ENCODE measurements around the gene VWDE.

Gene VWDE

DNA sequence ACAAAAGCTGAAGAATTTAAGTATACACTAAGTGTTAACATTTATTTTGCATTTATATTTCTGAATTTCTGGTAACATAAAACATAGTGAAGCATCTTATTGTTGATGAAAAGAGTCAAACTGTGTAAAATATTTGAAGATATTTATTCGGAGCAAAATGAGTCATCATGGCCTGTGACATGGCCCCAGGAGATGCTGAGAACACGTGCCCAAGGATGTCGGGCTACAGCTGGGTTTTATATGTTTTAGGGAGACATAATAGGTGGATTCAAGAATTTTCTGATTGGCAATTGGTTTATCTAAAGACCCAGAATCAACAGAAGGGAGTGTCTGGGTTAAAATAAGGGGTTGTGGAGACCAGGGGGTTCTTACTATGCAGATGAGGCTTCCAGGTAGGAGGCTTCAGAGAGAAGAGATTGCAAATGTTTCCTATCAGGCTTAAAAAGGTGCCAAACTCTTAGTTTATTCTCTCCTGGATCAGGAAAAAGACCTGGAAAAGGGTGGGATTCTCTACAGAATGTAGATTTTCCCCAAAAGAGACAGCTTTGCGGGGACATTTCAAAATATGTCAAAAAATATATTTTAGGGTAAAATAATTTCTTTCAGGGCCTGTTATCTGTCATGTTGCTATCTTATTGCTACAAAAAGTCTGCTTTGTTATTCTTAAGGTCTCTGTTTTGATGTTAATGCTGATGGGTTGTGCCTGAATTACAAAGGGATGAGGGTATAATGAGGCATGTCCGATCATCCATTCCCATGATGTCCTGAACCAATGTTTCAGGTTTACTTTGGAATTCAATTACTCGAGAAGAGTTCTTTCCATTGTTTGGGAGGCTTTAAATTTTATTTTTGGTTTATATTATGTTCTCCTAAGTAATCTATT, 74.5 kb downstream of the VWDE start:
- DNase-seq (ENCODE audit: low read depth in 2 of 2): no peak

DNA sequence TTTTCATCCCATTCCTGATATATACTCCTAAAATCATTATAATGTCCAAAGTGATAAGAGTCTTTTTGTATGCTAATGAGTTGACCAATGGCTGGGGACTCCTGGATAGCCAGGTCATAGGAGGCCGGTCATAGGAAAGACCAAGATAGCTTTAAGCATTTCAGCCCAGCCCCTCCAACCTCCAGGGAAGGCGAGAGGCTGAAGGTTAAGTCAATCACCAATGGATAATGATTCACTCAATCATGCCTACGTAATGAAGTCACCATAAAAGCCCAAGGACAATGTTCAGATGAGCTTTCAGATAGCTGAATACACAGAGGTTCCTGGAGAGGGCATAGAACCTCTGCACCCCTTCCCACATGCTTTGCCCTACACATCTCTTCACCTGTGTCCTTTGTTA, 75.7 kb downstream of the VWDE start:
- no peak for DNase-seq (ENCODE audit: low read depth in 2 of 2)

DNA sequence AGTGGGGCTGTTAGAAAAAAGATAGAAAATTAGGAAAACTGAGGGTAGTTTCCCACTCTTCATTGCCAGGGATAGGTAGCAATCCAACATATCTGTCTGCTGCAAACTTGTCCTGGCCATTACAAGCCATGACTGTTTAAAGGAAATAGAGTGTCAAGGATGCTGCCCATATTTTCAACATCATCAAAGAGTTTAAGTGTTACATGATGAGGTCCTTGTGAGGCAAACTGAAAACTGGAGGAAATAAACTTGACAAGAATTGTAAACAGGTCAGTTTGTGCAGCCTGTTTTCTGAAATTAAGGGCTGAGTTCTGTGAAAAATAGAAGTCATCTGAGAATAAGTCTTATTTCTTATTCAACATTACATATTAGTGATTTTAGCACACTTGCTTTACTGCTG, 78.0 kb downstream of the VWDE start:
- DNase-seq (ENCODE audit: low read depth in 2 of 2): no peak

DNA sequence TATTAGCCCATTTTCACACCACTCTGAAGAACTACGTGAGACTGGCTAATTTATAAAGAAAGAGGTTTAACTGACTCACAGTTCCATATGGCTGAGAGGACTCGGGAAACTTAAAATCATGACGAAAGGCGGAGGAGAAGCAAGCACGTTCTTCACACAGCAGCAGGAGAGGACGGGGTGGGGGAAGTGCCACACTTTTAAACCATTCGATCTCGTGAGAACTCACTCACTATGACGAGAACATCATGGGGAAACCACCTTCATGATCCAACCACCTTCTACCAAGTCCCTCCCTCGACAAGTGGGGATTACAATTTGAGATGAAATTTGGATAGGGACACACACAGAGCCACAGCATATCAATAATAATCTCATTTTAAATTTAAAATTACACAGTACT, 80.2 kb downstream of the VWDE start:
- DNase-seq (ENCODE audit: low read depth in 2 of 2): no peak

DNA sequence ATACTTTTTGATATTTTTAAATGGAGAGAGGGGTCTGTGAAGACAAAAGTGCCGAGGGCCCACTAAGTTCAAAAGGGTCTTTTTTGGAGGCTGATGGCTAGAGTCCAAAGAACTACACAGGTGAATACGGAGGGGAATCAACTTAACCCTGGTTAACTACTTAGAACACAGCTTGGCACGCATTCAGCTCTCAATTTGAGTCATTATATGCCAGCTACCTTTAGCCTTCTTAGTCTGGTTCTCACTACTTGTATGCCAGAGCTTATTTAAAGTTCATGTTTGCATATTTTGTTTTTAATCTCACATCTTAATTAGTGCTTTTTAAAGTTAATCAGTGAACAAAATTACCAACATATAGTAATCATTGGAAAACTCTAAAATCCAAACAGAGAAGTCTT, 80.8 kb downstream of the VWDE start:
- DNase-seq (ENCODE audit: low read depth in 2 of 2): no peak

DNA sequence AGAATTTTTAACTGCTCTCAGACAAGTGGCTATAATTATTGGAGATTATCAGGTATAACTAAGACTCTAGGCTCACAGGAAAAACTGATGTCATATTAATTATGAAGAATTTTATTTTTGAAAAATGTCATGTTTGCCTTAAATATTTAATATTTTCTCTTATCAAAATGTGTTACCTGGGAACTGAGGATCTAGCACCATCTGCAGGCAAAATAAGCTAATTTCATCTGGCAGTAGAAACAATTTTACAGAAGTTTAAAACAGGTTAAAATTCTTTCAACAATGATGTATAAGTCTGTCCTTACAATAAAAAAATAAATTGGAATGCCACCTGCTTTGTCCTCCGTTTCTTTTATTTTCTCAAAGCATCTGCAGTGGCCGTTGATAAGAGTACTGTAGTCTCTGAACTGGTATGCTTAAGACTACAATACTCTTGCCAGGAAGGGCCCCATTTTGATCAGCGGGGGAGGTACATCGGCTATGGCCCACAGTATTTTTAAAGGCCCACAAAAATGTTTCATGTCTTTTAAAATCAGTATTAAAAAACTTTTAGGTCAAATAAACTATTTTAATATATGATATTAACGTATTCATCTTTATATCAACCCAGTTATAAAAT, 81.3 kb downstream of the VWDE start:
- DNase-seq (ENCODE audit: low read depth in 2 of 2): no peak

DNA sequence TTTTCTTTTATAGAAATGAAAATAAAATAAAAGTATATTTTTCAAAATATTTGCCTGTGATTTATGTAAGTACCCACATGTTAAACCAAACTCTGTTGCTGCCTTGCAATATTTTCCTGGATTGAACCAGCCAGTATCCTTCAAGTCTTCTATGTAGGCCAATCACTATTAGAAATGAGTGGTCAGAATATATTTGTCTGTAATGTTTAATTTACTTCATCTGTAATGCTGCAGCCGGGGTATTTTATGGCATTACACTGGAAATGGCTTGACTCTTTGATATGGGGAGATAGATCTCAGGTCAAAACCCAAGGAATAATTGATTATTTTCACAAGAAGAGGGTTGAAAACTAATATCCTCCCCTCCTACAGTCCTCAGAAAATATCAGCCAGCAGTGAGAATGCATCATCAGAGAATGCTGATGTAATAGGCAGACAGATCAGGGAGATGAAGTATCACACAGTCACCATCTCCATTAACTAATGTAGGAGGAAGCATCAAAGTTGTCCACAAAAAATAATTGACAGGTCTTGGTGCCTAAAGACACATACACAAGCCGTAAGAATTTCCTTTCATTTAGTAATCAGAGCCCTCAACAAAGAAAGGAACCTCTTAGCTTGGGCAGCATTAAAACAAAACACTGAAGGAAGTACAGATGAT, 82.5 kb downstream of the VWDE start:
- DNase-seq (ENCODE audit: low read depth in 2 of 2): no peak

DNA sequence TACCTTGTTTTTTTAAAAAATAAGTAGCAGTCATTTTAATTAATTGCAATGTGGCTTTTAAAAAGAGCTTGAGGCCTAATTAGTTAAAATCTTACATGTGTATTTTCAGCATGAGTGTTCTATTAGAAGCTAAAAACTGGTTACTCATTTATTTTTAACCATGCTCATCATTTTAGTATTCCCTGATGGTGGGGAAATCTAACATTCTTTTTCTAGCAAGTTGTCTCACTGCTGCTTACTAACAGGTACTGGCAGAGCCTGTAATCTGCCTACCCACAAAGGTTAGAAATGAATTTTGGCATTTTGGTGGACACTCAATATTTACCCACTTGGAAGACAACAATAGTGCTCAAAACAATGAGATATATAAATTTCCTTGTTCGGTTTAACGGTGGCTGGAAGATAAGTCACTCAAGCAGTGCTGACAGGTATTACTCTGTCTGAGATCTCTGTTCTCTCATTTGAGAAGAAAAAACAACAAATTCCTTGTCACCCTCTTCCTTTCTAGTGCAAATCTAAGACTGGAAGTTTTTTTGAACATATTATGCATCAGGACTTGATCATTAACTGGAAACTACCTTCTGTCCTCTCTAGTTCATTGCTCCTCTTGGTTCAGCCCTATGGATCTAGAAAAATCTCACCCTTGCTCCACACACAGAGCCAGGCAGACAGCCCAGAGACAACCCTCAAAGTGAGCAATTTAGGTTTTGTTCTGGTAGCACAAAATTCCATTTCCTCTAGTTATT, 83.3 kb downstream of the VWDE start:
- no peak for DNase-seq (ENCODE audit: low read depth in 2 of 2)

DNA sequence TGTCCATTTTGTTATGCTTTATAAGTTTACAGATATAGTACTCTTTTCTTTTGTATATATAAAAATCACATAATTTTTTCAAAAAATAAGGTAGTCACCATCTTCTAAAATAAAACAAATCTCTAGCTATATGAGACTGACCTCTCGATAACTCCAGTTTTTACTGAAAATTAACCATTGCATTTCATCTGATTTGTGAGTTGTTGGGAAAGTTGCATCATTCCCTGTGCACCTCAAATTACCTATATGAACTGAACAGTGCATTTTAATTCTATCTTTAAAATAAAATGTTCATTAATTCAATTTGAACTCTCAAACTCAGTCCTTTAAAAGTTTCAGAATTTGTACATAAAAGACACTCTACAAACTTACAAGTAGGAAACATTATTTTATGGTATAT, 86.0 kb downstream of the VWDE start:
- DNase-seq (ENCODE audit: low read depth in 2 of 2): no peak

DNA sequence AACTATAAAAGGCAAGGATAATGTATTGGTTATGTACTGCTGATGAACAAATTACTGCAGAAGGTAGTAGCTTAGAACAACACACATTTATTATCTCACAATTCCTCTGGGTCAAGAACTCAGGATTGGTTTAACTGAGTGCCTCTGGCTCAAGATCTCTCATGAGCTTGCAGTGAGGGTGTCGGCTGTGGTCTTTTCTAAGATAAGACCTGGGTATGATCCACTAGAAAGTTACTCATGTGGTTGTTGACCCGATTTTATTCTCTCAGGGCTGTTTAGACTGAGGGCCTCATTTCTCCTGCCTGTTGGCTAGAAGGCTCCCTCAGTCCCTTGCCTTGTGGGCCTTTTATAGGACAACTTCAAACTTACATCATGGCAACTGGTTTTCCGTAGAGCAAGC, 86.7 kb downstream of the VWDE start:
- no peak for DNase-seq (ENCODE audit: low read depth in 2 of 2)

DNA sequence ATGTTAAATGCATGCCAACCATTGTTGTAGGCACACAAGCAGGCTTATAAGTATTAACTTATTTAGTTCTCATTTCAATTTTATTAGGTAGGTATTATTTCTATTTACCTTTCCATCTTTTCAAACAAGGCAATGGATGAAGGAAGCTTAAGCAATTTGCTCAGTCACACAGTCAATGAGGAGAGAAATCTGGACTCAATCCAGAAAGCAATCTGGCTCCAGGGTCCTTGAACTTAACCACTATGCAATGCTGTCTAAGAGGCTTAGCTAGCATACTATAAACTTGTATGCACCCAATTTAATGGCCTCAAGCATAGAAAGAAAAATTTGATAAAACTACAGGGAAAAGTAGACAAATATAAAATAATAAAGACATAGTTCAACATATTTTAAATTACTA, 88.6 kb downstream of the VWDE start:
- no peak for DNase-seq (ENCODE audit: low read depth in 2 of 2)

DNA sequence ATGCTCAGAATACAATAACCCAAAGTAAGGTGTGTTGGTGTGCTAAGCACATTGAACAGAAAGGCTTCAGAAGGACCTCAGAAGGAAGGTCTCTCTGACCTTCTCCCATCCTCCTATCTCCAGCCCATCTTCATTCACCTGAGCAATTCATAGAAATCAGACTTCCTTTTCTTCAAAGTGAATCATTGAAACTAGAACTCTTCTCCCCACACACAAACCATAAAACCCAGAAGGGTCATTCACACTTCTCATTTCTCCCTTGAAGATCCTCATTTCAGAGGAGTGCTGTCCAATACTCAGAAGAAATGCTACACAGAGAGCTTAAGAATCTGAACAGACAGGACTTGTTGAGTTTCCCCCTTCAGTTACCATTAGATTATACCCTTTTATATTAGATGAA, 89.5 kb downstream of the VWDE start:
- DNase-seq (ENCODE audit: low read depth in 2 of 2): no peak

DNA sequence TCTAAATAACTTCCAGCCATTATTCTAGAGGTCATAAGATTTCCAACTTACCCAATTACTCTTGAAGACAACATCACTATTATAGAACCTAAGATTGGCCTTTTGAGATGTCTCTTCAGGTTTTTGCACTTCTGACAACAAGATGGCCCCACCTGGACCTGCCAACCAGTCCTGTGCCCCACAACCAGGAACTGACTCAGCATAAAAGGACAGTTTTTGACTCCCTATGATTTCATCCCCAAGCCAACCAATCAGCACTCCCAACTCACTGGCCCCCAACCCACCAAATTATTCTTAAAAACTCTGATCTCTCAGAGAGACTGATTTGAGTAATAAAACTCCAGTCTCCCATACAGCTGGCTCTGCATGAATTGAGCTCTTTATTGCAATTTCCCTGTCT, 98.2 kb downstream of the VWDE start:
- no peak for DNase-seq (ENCODE audit: low read depth in 2 of 2)

DNA sequence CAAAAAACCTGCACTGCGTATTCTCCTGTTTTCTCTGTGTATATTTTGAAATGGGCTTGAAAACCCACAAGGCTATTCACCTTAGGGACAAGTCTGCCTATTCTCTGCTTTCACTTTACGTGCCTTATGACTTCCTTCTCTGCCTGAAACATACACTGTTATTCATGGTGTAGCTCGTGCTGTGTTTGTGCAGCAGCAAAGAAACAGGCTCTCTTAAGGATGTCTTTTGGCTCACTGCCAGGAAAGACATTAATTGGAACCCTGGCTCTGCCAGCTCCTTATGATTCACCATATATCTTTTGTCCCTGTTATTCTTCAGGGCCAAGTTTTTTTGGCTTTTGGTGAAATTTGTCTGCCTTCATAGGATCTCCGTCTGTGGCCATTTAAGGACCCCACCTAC, 100.2 kb downstream of the VWDE start:
- no peak for DNase-seq (ENCODE audit: low read depth in 2 of 2)

DNA sequence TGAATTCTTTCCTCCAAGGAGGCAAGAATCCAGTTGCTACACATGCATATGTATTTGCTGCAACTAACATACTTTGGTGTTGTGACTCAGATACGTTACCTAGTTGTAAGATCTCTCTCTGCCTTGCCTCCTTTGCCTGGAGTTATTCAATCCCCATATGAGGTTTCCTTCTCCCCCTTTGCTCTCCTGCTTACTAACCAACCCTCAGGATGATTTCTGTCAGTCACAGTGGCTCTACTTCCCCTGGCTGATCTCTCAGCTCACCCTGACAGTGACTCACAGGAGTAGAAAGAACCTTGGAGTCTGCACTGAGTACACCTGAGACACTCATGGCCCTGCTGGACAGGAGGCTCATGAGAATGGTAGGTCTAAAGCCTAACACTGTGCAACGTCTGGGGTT, 100.6 kb downstream of the VWDE start:
- no peak for DNase-seq (ENCODE audit: low read depth in 2 of 2)

DNA sequence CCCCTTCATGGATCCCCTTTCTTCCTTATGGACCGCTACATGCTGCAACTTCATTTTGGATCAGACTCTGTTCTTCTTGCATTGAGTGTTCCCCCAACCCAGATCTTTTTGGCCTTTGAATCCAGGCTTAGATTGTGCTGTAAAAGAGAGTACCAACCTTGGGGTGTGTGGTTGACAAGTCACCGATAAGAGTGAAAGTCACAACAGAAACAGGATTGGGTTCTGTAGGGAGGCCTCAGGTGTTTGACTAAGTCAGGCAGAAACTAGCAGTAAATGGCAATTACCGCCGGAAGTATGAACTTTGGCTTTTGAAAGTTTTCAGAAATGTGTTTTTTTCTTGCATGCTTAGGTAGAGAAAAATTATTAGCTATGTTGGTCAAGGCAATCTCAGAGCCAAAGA, 103.2 kb downstream of the VWDE start:
- no peak for DNase-seq (ENCODE audit: low read depth in 2 of 2)

DNA sequence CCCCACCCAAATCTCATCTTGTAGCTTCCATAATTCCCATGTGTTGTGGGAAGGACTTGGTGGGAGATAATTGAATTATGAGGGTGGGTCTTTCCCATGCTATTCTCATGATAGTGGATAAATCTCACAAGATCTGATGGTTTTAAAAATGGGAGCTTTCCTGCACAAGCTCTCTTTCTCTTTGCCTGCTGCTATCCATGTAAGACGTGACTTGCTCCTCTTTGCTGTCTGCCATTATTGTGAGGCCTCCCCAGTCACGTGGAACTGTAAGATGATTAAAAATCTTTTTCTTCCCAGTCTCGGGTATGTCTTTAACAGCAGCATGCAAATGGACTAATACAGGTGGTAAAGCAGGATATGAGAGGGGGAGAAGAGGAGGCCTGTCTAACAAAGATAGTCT, 104.3 kb downstream of the VWDE start:
- no peak for DNase-seq (ENCODE audit: low read depth in 2 of 2)

DNA sequence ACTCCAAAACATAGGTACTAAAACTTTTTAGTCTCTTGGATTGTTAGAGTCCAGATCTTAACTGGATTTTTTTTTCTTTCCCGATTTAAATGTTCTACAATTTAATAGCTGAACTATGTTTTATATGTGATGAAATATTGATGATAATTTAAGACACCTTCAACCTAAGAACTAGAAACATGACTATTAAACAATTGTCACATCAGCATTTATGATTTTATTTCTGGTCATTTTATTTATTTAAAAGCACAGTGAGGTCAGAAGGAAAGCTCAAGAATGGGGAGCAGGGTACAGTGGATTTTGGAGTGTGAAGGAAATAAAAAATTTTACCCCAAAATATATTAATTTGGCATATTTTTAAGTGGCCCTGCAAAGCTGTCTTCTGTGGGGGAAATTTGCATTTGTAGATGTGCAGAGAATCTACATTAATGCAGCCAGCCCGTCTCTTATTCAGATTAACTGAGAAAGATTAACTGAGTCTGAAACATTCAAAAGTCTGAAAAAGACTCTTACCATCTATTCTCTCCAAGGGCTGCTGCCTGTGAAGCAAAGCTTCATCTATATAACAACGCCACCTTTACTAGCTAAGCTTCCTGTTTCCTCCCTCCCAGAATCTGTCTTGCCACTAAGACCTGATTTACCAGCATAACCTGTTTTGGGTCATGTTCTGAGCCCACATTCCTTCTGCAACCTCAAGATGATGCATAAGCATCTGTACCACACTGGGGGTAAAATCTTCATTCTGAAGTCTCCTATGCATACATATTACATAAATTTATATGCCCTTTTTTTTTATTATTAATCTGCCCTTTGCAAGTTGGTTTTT, 106.2 kb downstream of the VWDE start:
- DNase-seq (ENCODE audit: low read depth in 2 of 2): no peak

DNA sequence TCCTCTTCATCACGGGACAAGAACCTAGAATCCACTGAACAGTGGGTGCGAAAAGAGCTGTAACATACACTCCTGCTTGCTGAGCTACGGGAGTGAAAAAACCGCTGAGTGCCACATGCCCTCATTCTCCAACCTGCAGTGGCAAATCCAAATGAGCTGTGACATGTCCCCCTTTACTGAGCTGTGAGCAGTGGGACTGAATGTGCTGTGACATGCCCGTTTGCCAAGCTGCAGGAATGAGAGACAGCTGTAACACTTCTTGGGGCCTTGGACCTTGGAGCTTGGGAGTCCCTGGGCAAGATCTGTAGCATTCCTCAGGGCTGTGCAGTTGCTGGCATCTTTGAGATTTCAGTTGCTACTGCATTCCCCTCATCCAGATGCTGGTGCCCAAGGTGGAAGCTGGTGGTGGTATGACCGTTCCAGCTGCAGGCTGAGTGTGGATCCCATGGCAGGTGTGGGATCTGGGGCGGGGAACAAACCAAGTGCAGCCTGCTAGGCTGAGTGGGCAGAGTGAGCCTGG, 107.6 kb downstream of the VWDE start:
- no peak for DNase-seq (ENCODE audit: low read depth in 2 of 2)

DNA sequence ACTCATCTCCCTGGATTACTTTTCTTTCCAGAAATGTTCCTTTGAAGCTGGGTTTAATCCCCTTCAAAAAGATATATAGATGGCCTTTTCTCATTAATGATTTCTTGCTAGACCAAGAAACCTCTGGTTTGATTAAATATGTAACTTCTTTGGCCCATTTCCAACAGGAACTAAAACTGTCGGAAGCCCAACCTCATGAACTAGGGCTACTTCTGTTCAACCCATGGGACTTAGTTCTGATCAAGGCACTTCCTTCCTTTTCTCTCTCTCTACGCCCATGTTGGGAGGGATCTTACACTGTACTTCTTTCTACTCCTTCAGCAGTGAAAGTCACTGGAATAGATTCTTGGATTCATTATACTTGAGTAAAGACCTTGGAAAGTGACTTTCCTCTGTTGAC, 109.0 kb downstream of the VWDE start:
- DNase-seq (ENCODE audit: low read depth in 2 of 2): no peak

DNA sequence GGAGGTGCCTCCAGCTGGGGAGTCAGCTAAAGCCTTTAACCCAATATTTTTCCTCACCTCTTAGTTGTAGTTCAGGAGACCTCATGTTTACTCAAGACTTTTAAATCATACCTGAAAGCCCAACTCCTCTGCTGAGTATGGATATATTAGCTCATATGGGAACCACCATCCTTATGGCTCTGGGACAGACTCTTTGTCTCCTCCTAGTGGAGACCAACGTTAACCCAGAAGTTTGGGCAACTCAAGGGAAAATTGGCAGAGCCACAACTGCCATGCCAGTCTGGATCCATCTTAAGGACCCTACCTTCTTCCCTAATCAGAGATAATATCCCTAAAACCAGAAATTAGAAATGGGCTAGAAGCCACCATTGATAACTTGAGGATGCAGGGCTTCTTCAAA, 111.8 kb downstream of the VWDE start:
- DNase-seq (ENCODE audit: low read depth in 2 of 2): no peak
